Stimulated activated CD4-positive, alpha-beta T cell treated with anti-CD3 and anti-CD28 coated beads, Interleukin-2, amount 100 ng/mL, for 24 hours (primary cell): ENCODE measurements around the gene MT2A.
"Not testable (repeated sequence)": the region's sequence is repeated elsewhere in the genome, so short reads cannot be mapped to it uniquely, and the experiment has no call there.

ENCODE experiments used
- DNase-seq, 2 donors: peaks; one replicate each; pipeline ENCODE4 v3.0.0-alpha.2; 2020

The MT2A gene

GRCh38 chr16:56608043-56608875 lies at the start of gene MT2A:
TSS of gene MT2A (plus strand) at chr16:56608584. CDS start at chr16:56608656, 72 bp downstream.
- peak; percentile 90 to 94 for DNase-seq

- no peak for DNase-seq
Measured at GRCh38 chr16:56559109-56559508, 49.3 kb upstream of the MT2A start.

- no peak for DNase-seq
Measured at GRCh38 chr16:56560447-56560846, 47.9 kb upstream of the MT2A start.

GRCh38 chr16:56561126-56561525 lies 47.3 kb upstream of the MT2A start:
- DNase-seq, result no peak

GRCh38 chr16:56564793-56565477 lies 43.4 kb upstream of the MT2A start, which contains the start of gene MT4:
TSS of gene MT4 (plus strand) at chr16:56565073. CDS start at chr16:56565129, 56 bp downstream.
- no peak for DNase-seq

- no peak for DNase-seq
Measured at GRCh38 chr16:56569971-56570370, 38.4 kb upstream of the MT2A start.

- no peak for DNase-seq
Measured at GRCh38 chr16:56571525-56571924, 36.9 kb upstream of the MT2A start.

GRCh38 chr16:56574625-56575024 lies 33.8 kb upstream of the MT2A start:
- DNase-seq, result no peak

- DNase-seq, result peak; percentile 92
Measured at GRCh38 chr16:56576585-56577299, 31.6 kb upstream of the MT2A start.

GRCh38 chr16:56577300-56577625 lies 31.1 kb upstream of the MT2A start:
- DNase-seq, result no peak

GRCh38 chr16:56580391-56581048 lies 27.9 kb upstream of the MT2A start:
- DNase-seq, result no peak

GRCh38 chr16:56582911-56583310 lies 25.5 kb upstream of the MT2A start:
- DNase-seq, result not testable (repeated sequence)

- DNase-seq, result no peak
Measured at GRCh38 chr16:56583351-56584168, 24.8 kb upstream of the MT2A start.

- DNase-seq, result no peak
Measured at GRCh38 chr16:56584276-56584675, 24.1 kb upstream of the MT2A start.

- no peak for DNase-seq
Measured at GRCh38 chr16:56588781-56589140, 19.6 kb upstream of the MT2A start.

GRCh38 chr16:56589141-56590039 lies 19.0 kb upstream of the MT2A start, which contains the start of gene MT3:
TSS of gene MT3 (plus strand) at chr16:56589528. CDS start at chr16:56589591, 63 bp downstream.
- peak; percentile 35 to 51 for DNase-seq

- DNase-seq, result no peak
Measured at GRCh38 chr16:56591377-56592060, 16.9 kb upstream of the MT2A start.

GRCh38 chr16:56593573-56594291 lies 14.7 kb upstream of the MT2A start:
- no peak for DNase-seq

GRCh38 chr16:56594292-56594619 lies 14.1 kb upstream of the MT2A start:
- no peak for DNase-seq
